Kasumi-1 (cell line): ENCODE results near the gene MRPL38.
"Not testable (repeated sequence)": the region's sequence is repeated elsewhere in the genome, so short reads cannot be mapped to it uniquely, and the experiment has no call there.

Source experiments
- DNase-seq, 2 experiments: peaks; one replicate each; lab custom pipeline; 2025; lab: John Stamatoyannopoulos, UW

Gene MRPL38

GRCh38 chr17:75876190-75876937 lies 28.3 kb downstream of the MRPL38 start:
- peak; percentile 21 to 24 for DNase-seq

GRCh38 chr17:75875940-75876189 lies 28.8 kb downstream of the MRPL38 start:
- no peak for DNase-seq

- DNase-seq, result no peak
These were observed 29.3 kb downstream of the MRPL38 start for GRCh38 chr17:75875182-75875939.

- DNase-seq, result no peak
These were observed 30.1 kb downstream of the MRPL38 start for GRCh38 chr17:75874323-75875181.

GRCh38 chr17:75873587-75874322 lies 30.9 kb downstream of the MRPL38 start:
- no peak for DNase-seq

GRCh38 chr17:75872434-75873351 lies 32.0 kb downstream of the MRPL38 start:
- no peak for DNase-seq

- DNase-seq, result not testable (repeated sequence)
These were observed 34.5 kb downstream of the MRPL38 start for GRCh38 chr17:75870228-75870627.

GRCh38 chr17:75869282-75870141 lies 35.2 kb downstream of the MRPL38 start:
- no peak for DNase-seq

GRCh38 chr17:75868730-75869281 lies 35.9 kb downstream of the MRPL38 start:
- DNase-seq, result not testable (repeated sequence)

- DNase-seq, result not testable (repeated sequence)
These were observed 39.1 kb downstream of the MRPL38 start for GRCh38 chr17:75865404-75866188.

- DNase-seq, result not testable (repeated sequence)
These were observed 39.8 kb downstream of the MRPL38 start for GRCh38 chr17:75864887-75865286.

- no peak for DNase-seq
These were observed 40.2 kb downstream of the MRPL38 start for GRCh38 chr17:75864448-75864871.

GRCh38 chr17:75861927-75862317 lies 42.8 kb downstream of the MRPL38 start:
- no peak for DNase-seq

GRCh38 chr17:75859358-75859757 lies 45.3 kb downstream of the MRPL38 start:
- not testable (repeated sequence) for DNase-seq

GRCh38 chr17:75856062-75856756 lies 48.5 kb downstream of the MRPL38 start:
- DNase-seq, result peak; percentile 76 to 77

GRCh38 chr17:75855310-75856061 lies 49.2 kb downstream of the MRPL38 start, which contains the start of gene WBP2:
WBP2 (minus strand) TSS chr17:75855335; CDS start chr17:75855297, 38 bp downstream.
- peak; percentile 100 for DNase-seq

GRCh38 chr17:75854881-75855309 lies 49.8 kb downstream of the MRPL38 start:
- DNase-seq, result peak in 1 of 2 experiments; percentile 90
